GM21786 (cell line): Measurements from ENCODE around the gene AGPAT1.

Experiments used
- ATAC-seq: cut with Tn5 transposase; IDR thresholded peaks from one replicate; pipeline ENCODE4 v1.9.1; 2021; ENCODE audit not compliant: unreplicated experiment

Gene AGPAT1

DNA sequence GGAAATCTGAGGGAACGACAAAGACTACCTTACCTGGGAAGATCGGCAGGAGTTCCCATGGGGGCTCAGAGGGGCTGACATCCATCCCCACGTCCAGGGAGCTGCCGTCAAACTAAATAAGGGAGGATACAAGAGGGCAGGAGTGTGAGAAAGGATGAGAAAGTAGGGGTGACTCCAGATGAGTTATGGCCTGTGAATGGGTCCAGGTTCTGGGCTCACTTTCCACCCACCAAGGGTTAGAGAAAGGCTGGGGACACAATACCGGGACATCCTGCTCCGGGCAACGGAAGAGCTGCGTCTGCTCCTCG, 48.5 kb downstream of the AGPAT1 start:
- no peak for ATAC-seq

DNA sequence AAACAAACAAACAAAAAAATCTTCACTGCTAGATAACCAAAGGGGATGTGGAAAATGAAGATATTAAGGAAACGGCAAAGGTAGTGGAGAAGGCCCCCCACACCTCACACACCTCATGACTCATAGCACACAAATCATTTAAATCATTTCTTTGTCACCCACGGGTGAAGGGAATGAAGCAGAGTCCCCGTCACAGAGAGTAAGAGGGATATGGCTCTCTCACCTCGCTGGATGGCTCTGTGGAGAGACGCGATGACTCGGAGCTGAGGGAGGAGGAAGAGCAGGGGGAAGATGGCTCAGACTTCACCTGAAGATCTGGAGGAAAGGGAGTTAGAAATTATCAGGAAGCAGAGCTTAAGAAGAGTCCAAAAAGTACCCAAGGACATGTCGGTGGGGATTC, 49.0 kb downstream of the AGPAT1 start:
- no peak for ATAC-seq

- no peak for ATAC-seq
These were observed 52.2 kb downstream of the AGPAT1 start for GRCh38 chr6:32123681-32124080.

GRCh38 chr6:32120573-32121059, 55.3 kb downstream of the AGPAT1 start:
- ATAC-seq: no peak

GRCh38 chr6:32118782-32119628, 56.9 kb downstream of the AGPAT1 start:
- no peak for ATAC-seq
